Measurements from ENCODE around the gene ACTN4. TPM values are rescaled to one million over a fixed set of nuclear protein-coding genes. Genes with fewer than 3 reads are reported as not detected.

ACTN4 gene
- total and polyA plus RNA-seq, 9 donors, result 68.8 to 281 (median 224) TPM

DNA sequence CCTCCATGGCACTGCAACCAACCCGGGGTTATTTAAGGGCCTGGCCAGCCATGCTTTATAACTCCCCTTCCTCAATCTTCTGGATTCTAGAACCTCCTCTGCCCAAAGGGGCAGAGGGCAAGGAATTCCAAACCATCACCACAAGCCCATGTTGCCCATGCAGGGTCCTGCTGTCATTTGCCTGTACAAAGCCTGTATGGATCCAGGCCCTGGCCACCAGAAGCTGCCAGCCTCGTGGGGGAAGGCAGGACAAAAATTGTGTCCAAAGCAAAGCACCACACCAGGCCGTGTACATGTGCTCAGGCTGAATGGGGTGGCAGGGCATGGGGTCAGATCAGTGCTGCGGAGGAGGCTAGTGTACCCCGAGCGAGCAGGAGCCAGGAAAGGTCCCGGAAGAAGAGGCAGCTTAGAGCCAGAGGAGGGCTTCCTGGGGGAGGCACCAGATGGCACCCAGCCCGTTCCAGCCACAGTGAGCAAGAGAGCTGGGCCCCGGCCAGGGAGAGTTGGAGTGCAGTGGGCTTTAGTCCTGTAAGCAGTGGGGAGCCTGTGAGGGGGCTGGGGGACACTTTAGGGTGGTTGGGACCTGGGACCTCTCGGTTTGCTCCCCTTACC is 61.1 kb downstream of the ACTN4 start:
- H3K9me3 ChIP-seq (replicated peaks; ENCODE audit: control insufficient read depth, low read depth, low read length), result no peaks in the 10 kb centered on the region
- DNase-seq, result no peak
- no peaks in the 10 kb centered on the region for H3K27me3 ChIP-seq (ENCODE audit: control insufficient read depth, insufficient read depth, low read length)
- no peak overlapping the region for H3K4me3 ChIP-seq (ENCODE audit: low read length)
- H3K27ac ChIP-seq (ENCODE audit: low read length), result peak overlapping the region; percentile 13
- peaks cover 63% of the 10 kb centered on the region for H3K4me1 ChIP-seq (ENCODE audit: control insufficient read depth, insufficient read depth, low read length)
- 82% methylated on average over 9 of the region's 10 CpGs for WGBS (ENCODE audit: insufficient coverage)
- H3K36me3 ChIP-seq (ENCODE audit: control insufficient read depth, insufficient read depth, low read length), result peaks cover 97% of the 10 kb centered on the region

DNA sequence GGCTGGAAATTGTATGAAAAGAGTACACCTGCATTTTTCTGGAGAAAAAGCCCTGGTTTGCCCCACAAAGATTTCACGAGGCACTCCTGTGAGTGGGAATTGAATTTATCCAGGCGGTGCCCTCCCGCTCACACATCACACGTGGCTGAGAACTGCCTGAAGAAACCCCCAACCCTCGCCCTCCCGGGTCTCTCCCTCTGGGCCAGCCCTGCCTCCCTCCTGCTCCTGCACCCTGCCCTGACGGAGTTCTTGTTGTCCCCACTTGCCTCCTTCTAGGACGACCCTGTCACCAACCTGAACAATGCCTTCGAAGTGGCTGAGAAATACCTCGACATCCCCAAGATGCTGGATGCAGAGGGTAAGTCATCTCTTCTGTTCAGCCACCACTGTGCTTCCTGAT is 61.7 kb downstream of the ACTN4 start:
- peak overlapping the region; percentile 13 for H3K27ac ChIP-seq (ENCODE audit: low read length)
- peaks cover 69% of the 10 kb centered on the region for H3K4me1 ChIP-seq (ENCODE audit: control insufficient read depth, insufficient read depth, low read length)
- no peaks in the 10 kb centered on the region for H3K27me3 ChIP-seq (ENCODE audit: control insufficient read depth, insufficient read depth, low read length)
- no peak for DNase-seq
- peaks cover 96% of the 10 kb centered on the region for H3K36me3 ChIP-seq (ENCODE audit: control insufficient read depth, insufficient read depth, low read length)
- no peaks in the 10 kb centered on the region for H3K9me3 ChIP-seq (replicated peaks; ENCODE audit: control insufficient read depth, low read depth, low read length)
- WGBS (ENCODE audit: insufficient coverage), result 84% methylated on average over 9 of the region's 10 CpGs
- no peak overlapping the region for H3K4me3 ChIP-seq (ENCODE audit: low read length)

DNA sequence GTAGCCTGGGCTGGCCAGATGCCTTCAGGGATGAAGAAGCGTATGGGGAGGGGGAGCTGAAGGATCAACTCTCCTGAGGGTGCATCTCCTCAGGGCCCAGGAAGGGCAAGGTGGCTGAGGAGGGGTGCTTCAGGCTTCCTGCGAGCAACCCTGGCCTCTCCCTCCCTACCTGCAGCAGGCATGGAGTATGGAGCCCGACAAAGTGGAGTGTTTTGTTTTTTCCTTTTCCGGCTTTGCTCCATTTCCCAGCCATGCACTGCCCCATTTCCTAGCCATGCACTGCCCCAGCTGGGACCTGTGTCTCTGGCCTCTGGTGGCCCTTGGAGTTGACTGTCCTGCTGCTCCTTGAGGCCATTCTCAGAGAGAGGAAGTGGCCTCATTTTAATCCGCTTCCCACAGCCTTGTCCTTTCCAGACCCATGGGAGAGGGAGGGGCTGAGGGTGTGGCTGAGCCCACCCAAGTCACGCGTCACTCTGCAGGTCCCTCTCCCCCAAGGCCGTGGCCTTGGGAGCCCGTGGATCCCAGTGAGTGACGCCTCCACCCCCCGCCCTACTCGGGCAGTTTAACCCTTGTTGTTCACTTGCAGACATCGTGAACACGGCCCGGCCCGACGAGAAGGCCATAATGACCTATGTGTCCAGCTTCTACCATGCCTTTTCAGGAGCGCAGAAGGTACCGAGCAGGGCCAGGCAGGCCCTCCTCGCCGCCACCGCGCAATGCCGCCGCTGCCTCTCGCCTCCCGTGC is 62.4 kb downstream of the ACTN4 start:
- H3K9me3 ChIP-seq (replicated peaks; ENCODE audit: control insufficient read depth, low read depth, low read length), result no peaks in the 10 kb centered on the region
- peak overlapping the region; percentile 31 for H3K27ac ChIP-seq (ENCODE audit: low read length)
- peaks cover 96% of the 10 kb centered on the region for H3K36me3 ChIP-seq (ENCODE audit: control insufficient read depth, insufficient read depth, low read length)
- DNase-seq, result no peak
- 73% methylated on average over 24 of the region's 27 CpGs for WGBS (ENCODE audit: insufficient coverage)
- peaks cover 76% of the 10 kb centered on the region for H3K4me1 ChIP-seq (ENCODE audit: control insufficient read depth, insufficient read depth, low read length)
- H3K27me3 ChIP-seq (ENCODE audit: control insufficient read depth, insufficient read depth, low read length), result no peaks in the 10 kb centered on the region
- H3K4me3 ChIP-seq (ENCODE audit: low read length), result no peak overlapping the region

- no peaks in the 10 kb centered on the region for H3K27me3 ChIP-seq (ENCODE audit: control insufficient read depth, insufficient read depth, low read length)
- peak overlapping the region; percentile 87 for H3K27ac ChIP-seq (ENCODE audit: low read length)
- H3K9me3 ChIP-seq (replicated peaks; ENCODE audit: control insufficient read depth, low read depth, low read length), result no peaks in the 10 kb centered on the region
- peaks cover 92% of the 10 kb centered on the region for H3K36me3 ChIP-seq (ENCODE audit: control insufficient read depth, insufficient read depth, low read length)
- H3K4me3 ChIP-seq (ENCODE audit: low read length), result no peak overlapping the region
- peaks cover 76% of the 10 kb centered on the region for H3K4me1 ChIP-seq (ENCODE audit: control insufficient read depth, insufficient read depth, low read length)
- 59% methylated on average over 2 of the region's 2 CpGs for WGBS (ENCODE audit: insufficient coverage)
- no peak for DNase-seq
Measured at GRCh38 chr19:38710416-38710702, 62.9 kb downstream of the ACTN4 start.

DNA sequence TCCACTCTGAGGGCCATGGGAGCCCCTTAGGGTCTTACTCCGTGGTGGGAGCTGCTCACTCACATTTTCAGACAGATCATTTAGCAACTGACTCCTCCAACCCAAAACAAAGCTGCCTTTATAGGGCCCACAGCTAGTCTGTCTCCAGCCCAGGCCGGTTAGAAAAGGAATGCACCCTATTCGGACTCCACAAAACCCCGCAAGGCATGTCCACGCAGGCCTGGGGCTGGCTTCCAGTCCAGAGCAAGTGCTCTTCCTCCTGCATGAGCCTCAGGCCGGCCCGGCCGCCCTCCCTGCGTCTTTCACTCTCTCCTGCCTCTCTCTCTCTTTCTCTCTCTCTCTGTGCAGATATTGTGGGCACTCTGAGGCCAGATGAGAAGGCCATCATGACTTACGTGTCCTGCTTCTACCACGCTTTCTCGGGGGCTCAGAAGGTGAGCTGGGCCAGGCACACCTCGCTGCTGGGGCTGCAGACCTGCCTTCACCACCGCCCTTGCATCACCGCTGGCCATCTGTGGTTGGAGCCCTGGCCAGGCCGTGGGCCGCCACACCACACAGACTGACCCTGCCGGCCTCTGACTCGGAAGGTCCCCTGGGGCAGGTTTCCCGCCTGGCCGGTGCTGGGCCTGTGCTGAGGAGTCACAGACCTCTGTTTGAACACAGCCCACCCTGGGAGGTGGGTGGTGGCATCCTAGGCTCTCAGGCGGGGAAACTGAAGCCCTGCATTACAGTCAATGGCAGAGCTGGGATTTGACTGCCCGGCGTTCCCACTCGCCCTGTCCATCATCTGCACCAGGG is 63.7 kb downstream of the ACTN4 start:
- H3K36me3 ChIP-seq (ENCODE audit: control insufficient read depth, insufficient read depth, low read length), result peaks cover 90% of the 10 kb centered on the region
- H3K4me3 ChIP-seq (ENCODE audit: low read length), result no peak overlapping the region
- H3K27me3 ChIP-seq (ENCODE audit: control insufficient read depth, insufficient read depth, low read length), result no peaks in the 10 kb centered on the region
- WGBS (ENCODE audit: insufficient coverage), result 72% methylated on average over 25 of the region's 25 CpGs
- DNase-seq, result no peak
- peaks cover 80% of the 10 kb centered on the region for H3K4me1 ChIP-seq (ENCODE audit: control insufficient read depth, insufficient read depth, low read length)
- H3K27ac ChIP-seq (ENCODE audit: low read length), result peak overlapping the region; percentile 87
- no peaks in the 10 kb centered on the region for H3K9me3 ChIP-seq (replicated peaks; ENCODE audit: control insufficient read depth, low read depth, low read length)

- H3K4me3 ChIP-seq (ENCODE audit: low read length), result no peak overlapping the region
- peaks cover 90% of the 10 kb centered on the region for H3K36me3 ChIP-seq (ENCODE audit: control insufficient read depth, insufficient read depth, low read length)
- H3K9me3 ChIP-seq (replicated peaks; ENCODE audit: control insufficient read depth, low read depth, low read length), result no peaks in the 10 kb centered on the region
- H3K4me1 ChIP-seq (ENCODE audit: control insufficient read depth, insufficient read depth, low read length), result peaks cover 79% of the 10 kb centered on the region
- peak; percentile 63 for DNase-seq
- no peaks in the 10 kb centered on the region for H3K27me3 ChIP-seq (ENCODE audit: control insufficient read depth, insufficient read depth, low read length)
- H3K27ac ChIP-seq (ENCODE audit: low read length), result peak overlapping the region; percentile 87
- whole genome bisulfite sequencing (ENCODE audit: insufficient coverage), result 69% methylated on average over 10 of the region's 12 CpGs
Measured at GRCh38 chr19:38711726-38712153, 64.3 kb downstream of the ACTN4 start.

DNA sequence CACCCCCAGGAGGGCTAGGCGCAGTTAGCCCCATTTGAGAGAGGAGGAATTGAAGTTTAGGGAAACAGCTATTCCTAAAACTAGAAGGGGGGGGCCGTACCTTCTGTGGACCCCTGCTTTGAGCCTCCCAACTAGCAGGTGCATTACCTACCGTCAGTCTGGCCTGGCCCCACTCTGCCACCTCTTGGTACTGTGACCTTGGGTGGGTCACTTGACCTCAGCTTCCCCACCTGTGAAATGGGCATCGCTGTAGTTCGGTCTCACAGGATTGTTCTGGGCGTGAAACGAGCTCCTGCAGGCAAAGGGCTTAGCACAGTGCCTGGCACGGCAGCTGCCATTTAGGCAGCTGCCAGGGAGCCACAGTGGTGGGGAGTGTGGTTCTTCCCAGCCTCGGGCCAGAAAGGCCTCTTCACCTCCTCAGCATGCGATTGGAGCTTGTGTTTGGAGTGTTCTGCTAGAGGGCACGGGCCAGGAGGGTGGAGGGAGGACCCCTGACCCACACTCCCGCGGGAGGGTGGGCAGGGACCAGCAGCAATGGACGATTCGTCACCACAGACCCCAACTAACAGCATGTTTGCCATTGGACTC is 64.8 kb downstream of the ACTN4 start:
- Histone ChIP-seq H3K9me3 (replicated peaks; ENCODE audit: control insufficient read depth, low read depth, low read length) (no peaks in the 10 kb centered on the region), H3K27ac (ENCODE audit: low read length) (peak overlapping the region; percentile 87), H3K36me3 (ENCODE audit: control insufficient read depth, insufficient read depth, low read length) (peaks cover 90% of the 10 kb centered on the region), H3K27me3 (ENCODE audit: control insufficient read depth, insufficient read depth, low read length) (no peaks in the 10 kb centered on the region), H3K4me1 (ENCODE audit: control insufficient read depth, insufficient read depth, low read length) (peaks cover 75% of the 10 kb centered on the region), H3K4me3 (ENCODE audit: low read length) (no peak overlapping the region)
- DNase-seq, result no peak
- WGBS (ENCODE audit: insufficient coverage), result 87% methylated on average over 9 of the region's 15 CpGs

DNA sequence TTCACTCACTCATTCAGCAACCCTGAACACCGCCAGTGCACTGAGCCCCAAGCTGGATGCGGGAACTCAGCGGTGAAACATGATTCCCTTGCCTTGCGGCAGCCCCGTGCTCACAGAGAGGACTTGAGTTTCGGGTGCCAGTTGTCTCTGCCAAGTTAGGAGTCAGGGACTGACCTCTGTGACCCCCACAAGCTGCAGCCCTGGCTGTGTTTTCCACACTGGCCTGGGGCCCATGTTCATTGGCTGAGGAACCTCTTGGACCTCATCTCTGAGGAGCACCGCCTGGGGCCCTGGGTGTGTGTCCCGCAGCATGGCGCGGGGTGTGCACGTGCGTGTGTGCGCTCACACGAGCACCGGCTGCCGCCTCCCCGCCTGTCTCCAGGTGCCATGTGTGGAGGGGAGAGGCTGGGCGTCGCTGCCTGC is 65.8 kb downstream of the ACTN4 start:
- Histone ChIP-seq H3K4me3 (ENCODE audit: low read length) (no peak overlapping the region), H3K9me3 (replicated peaks; ENCODE audit: control insufficient read depth, low read depth, low read length) (no peaks in the 10 kb centered on the region), H3K27me3 (ENCODE audit: control insufficient read depth, insufficient read depth, low read length) (no peaks in the 10 kb centered on the region), H3K27ac (ENCODE audit: low read length) (peak overlapping the region; percentile 87), H3K4me1 (ENCODE audit: control insufficient read depth, insufficient read depth, low read length) (peaks cover 67% of the 10 kb centered on the region), H3K36me3 (ENCODE audit: control insufficient read depth, insufficient read depth, low read length) (peaks cover 90% of the 10 kb centered on the region)
- peak; percentile 77 for DNase-seq
- 54% methylated on average over 8 of the region's 19 CpGs for WGBS (ENCODE audit: insufficient coverage)

GRCh38 chr19:38713865-38714264 is 66.4 kb downstream of the ACTN4 start:
- peaks cover 70% of the 10 kb centered on the region for H3K4me1 ChIP-seq (ENCODE audit: control insufficient read depth, insufficient read depth, low read length)
- H3K27ac ChIP-seq (ENCODE audit: low read length), result peak overlapping the region; percentile 87
- DNase-seq, result no peak
- peaks cover 90% of the 10 kb centered on the region for H3K36me3 ChIP-seq (ENCODE audit: control insufficient read depth, insufficient read depth, low read length)
- H3K4me3 ChIP-seq (ENCODE audit: low read length), result no peak overlapping the region
- H3K27me3 ChIP-seq (ENCODE audit: control insufficient read depth, insufficient read depth, low read length), result no peaks in the 10 kb centered on the region
- 83% methylated on average over 9 of the region's 14 CpGs for WGBS (ENCODE audit: insufficient coverage)
- H3K9me3 ChIP-seq (replicated peaks; ENCODE audit: control insufficient read depth, low read depth, low read length), result no peaks in the 10 kb centered on the region

DNA sequence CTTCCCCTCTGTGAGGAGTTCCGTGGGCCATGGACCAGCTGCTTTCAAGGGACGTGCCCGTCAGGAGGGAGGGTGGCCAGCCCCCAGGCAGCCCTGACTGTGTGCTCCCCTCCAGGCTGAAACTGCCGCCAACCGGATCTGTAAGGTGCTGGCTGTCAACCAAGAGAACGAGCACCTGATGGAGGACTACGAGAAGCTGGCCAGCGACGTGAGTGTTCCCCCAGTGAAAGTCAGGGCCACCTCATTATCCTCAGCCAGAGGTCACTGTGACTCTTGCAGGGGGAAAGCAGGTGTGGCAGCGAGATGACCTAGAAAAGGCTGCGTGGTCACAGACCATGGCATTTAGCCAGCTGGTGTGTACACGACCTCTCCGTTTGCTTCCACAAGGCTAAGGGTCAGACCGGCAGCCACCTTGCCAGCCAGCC is 66.9 kb downstream of the ACTN4 start:
- Histone ChIP-seq H3K27me3 (ENCODE audit: control insufficient read depth, insufficient read depth, low read length) (no peaks in the 10 kb centered on the region), H3K27ac (ENCODE audit: low read length) (peak overlapping the region; percentile 87), H3K9me3 (replicated peaks; ENCODE audit: control insufficient read depth, low read depth, low read length) (no peaks in the 10 kb centered on the region), H3K4me1 (ENCODE audit: control insufficient read depth, insufficient read depth, low read length) (peaks cover 71% of the 10 kb centered on the region), H3K36me3 (ENCODE audit: control insufficient read depth, insufficient read depth, low read length) (peaks cover 89% of the 10 kb centered on the region), H3K4me3 (ENCODE audit: low read length) (no peak overlapping the region)
- 79% methylated on average over 14 of the region's 14 CpGs for WGBS (ENCODE audit: insufficient coverage)
- no peak for DNase-seq
